Measurements from ENCODE around the gene ZNF528. TPM values are rescaled to one million over a fixed set of nuclear protein-coding genes. Genes with fewer than 3 reads are reported as not detected.

Gene ZNF528
- total and polyA plus RNA-seq, 8 donors = 17.5 to 89.5 (median 63.4) TPM

- H3K36me3 ChIP-seq = peaks cover 3 to 10% of the 10 kb centered on the region in 2 donors
- DNase-seq = no peak
- no peak for TF ChIP-seq CTCF (IDR thresholded peaks at IDR 0.05)
- H3K4me1 ChIP-seq = no peaks in the 10 kb centered on the region
- H3K4me3 ChIP-seq = no peak overlapping the region
- H3K27me3 ChIP-seq = no peaks in the 10 kb centered on the region
- ATAC-seq = no peak
- no peak overlapping the region for H3K27ac ChIP-seq
- peaks cover 3 to 100% of the 10 kb centered on the region in 2 donors for H3K9me3 ChIP-seq
- intact Hi-C loops (cut with DNase I) = no loop called here
These were observed 67.3 kb downstream of the ZNF528 start for GRCh38 chr19:52464798-52465470.

Other genes starting within 250 kb of the ZNF528 start
- 10 to 100 TPM; 13.1 to 17.4 TPM for gene ZNF836, start 226.2 kb upstream of the ZNF528 start, total RNA-seq
- 10 to 100 TPM; 19.8 to 25.1 (median 22.7) TPM for gene ZNF836, start 226.2 kb upstream of the ZNF528 start, polyA plus RNA-seq (ENCODE audit: insufficient read length in 6 of 6)
- 100 to 1,000 TPM; 193 to 199 TPM for gene PPP2R1A, start 207.8 kb upstream of the ZNF528 start, total RNA-seq
- 100 to 1,000 TPM; 313 to 346 (median 333) TPM for gene PPP2R1A, start 207.8 kb upstream of the ZNF528 start, polyA plus RNA-seq (ENCODE audit: insufficient read length in 6 of 6)
- gene ZNF766, start 128.3 kb upstream of the ZNF528 start, total RNA-seq = 10 to 100 TPM; 14.1 to 16.1 TPM
- 10 to 100 TPM; 16.4 to 22.8 (median 18.9) TPM for gene ZNF766, start 128.3 kb upstream of the ZNF528 start, polyA plus RNA-seq (ENCODE audit: insufficient read length in 6 of 6)
- 10 to 100 TPM; 10.7 to 12.1 TPM for gene ZNF480, start 100.7 kb upstream of the ZNF528 start, total RNA-seq
- 10 to 100 TPM; 13.4 to 15.2 (median 14.3) TPM for gene ZNF480, start 100.7 kb upstream of the ZNF528 start, polyA plus RNA-seq (ENCODE audit: insufficient read length in 6 of 6)
- 1 to 10 TPM; 2.1 to 5.7 TPM for gene ZNF610, start 61.6 kb upstream of the ZNF528 start, total RNA-seq
- gene ZNF610, start 61.6 kb upstream of the ZNF528 start, polyA plus RNA-seq (ENCODE audit: insufficient read length in 6 of 6) = 10 to 100 TPM in 5 of 6 donors, 1 to 10 TPM in 1; 9.1 to 13.9 (median 11.5) TPM
- gene ZNF880, start 27.9 kb upstream of the ZNF528 start, total RNA-seq = 10 to 100 TPM; 12.8 to 15.4 TPM
- gene ZNF880, start 27.9 kb upstream of the ZNF528 start, polyA plus RNA-seq (ENCODE audit: insufficient read length in 6 of 6) = 10 to 100 TPM; 24.8 to 31.3 (median 29.5) TPM
- gene ZNF534, start 31.3 kb downstream of the ZNF528 start, total RNA-seq = under 1 TPM in 1 of 2 donors, not detected in 1; 0.35 TPM
- 1 to 10 TPM in 2 of 6 donors, under 1 TPM in 4; 0.36 to 2.1 (median 0.55) TPM for gene ZNF534, start 31.3 kb downstream of the ZNF528 start, polyA plus RNA-seq (ENCODE audit: insufficient read length in 6 of 6)
- gene ZNF578, start 55.7 kb downstream of the ZNF528 start, total RNA-seq = 1 to 10 TPM; 1.7 to 2.3 TPM
- gene ZNF578, start 55.7 kb downstream of the ZNF528 start, polyA plus RNA-seq (ENCODE audit: insufficient read length in 6 of 6) = 1 to 10 TPM; 4.0 to 8.7 (median 6.3) TPM
- 10 to 100 TPM; 23.8 to 24.6 TPM for gene ZNF808, start 129.8 kb downstream of the ZNF528 start, total RNA-seq
- 10 to 100 TPM; 13.9 to 21.6 (median 17.5) TPM for gene ZNF808, start 129.8 kb downstream of the ZNF528 start, polyA plus RNA-seq (ENCODE audit: insufficient read length in 6 of 6)
- gene ZNF701, start 172.4 kb downstream of the ZNF528 start, total RNA-seq = 10 to 100 TPM; 18.1 to 19.1 TPM
- 10 to 100 TPM; 19.4 to 22.3 (median 20.8) TPM for gene ZNF701, start 172.4 kb downstream of the ZNF528 start, polyA plus RNA-seq (ENCODE audit: insufficient read length in 6 of 6)
- gene ZNF83, start 240.5 kb downstream of the ZNF528 start, total RNA-seq = 10 to 100 TPM; 44.0 to 44.1 TPM
- gene ZNF83, start 240.5 kb downstream of the ZNF528 start, polyA plus RNA-seq (ENCODE audit: insufficient read length in 6 of 6) = 100 to 1,000 TPM in 5 of 6 donors, 10 to 100 TPM in 1; 69.3 to 187 (median 119) TPM